GM21360 (cell line): ENCODE results near the gene NHERF1.

Experiments
- ATAC-seq: cut with Tn5 transposase; IDR thresholded peaks from one replicate; pipeline ENCODE4 v1.9.1; 2021; ENCODE audit warnings: mild to moderate bottlenecking, moderate library complexity; ENCODE audit not compliant: unreplicated experiment

NHERF1 gene

GRCh38 chr17:74732042-74732867 lies 16.2 kb upstream of the NHERF1 start:
- ATAC-seq = no peak

- ATAC-seq = no peak
Measured at GRCh38 chr17:74733365-74734122, 14.9 kb upstream of the NHERF1 start.

- no peak for ATAC-seq
Measured at GRCh38 chr17:74734256-74734655, 14.2 kb upstream of the NHERF1 start.

- no peak for ATAC-seq
Measured at GRCh38 chr17:74736513-74737298, 11.7 kb upstream of the NHERF1 start, which contains the start of gene RAB37. Gene RAB37 (plus strand): TSS chr17:74737256. CDS start chr17:74737273, 17 bp downstream.

DNA sequence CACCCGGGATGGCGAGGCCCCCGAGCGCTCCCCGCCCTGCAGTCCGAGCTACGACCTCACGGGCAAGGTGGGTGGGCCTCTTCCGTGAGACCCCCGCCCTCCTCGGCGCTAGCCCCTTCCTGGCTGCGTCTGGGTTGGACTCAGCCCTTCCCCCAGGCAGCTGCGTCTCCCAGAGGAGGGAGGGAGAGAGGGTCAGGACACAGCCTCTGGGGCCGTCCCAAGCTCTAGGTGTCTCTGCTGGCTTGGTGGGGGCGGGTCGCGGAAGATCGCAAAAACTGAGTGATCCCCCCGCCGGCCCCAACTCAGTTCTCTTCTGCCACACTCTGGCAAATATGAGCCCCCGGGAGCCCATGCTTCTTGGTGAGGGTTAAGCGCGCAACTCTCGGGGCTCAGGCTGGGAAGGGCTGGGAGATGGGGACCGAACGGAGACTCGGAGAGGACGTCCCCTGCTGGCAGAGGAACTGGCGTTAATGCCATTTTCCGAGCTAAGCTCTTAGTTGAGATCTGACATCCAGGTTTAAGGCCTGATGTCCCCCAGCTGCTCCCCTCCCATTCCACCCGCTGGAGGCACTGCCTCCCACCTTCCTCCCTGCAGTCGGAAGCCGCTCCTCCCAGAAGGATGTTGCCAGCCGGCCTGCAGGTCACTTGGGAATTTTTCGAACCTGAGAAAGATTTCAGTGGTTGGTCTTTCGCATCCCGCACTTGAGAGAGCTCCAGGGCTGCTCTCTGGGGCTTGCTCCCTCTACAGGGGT lies 11.0 kb upstream of the NHERF1 start:
- no peak for ATAC-seq

GRCh38 chr17:74738051-74738996 lies 10.1 kb upstream of the NHERF1 start:
- no peak for ATAC-seq

- ATAC-seq = no peak
Measured at GRCh38 chr17:74739227-74739831, 9.1 kb upstream of the NHERF1 start.

DNA sequence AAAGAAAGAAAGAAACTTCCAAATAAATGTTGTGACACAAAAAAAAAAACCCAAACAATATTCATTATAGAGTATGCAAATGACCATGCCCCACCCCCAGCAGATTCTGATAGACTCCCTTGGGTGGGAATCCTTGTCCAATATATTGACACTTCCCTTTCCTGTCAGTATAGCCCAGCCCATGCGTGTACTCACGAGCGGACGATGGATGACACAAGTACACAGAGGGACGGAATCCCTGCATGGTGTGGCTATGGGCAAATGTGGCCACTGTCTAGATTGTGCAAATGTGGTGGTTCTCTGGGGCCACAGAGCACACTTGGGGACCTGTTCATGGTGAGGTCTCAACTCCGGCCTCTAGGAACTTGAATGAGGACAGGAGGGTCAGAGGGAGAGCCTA lies 8.3 kb upstream of the NHERF1 start:
- no peak for ATAC-seq

DNA sequence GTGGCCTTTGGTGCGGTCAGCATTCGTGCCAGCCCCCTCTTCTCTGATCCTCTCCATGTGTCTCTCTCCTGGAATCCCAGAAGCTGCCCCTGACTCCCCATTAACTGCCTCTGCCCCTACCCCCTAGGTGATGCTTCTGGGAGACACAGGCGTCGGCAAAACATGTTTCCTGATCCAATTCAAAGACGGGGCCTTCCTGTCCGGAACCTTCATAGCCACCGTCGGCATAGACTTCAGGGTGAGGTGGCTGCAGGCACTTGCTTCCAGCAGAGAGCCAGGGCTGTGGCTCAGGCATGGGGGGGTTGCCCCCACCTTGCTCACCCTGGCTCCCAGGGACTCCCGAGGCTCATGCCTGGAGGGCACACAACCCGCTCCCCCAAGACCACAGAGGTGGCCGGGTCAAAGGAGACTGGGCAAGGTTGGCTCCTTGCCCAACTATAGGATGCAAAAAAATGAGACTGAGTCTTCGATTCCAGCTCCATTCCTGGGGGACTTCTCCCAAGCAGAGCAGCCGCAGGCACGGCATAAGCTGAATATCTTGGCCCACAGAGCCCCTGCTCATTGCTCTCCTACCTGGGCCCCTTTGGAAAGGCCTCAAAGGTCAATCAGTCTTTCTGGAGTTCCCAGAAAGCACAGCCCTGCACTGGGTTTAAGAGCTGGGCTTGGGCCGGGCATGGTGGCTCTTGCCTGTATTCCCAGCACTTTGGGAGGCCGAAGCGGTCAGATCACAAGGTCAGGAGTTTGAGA lies 7.6 kb upstream of the NHERF1 start:
- ATAC-seq = no peak

- no peak for ATAC-seq
Measured at GRCh38 chr17:74742153-74742515, 6.3 kb upstream of the NHERF1 start.

- ATAC-seq = no peak
Measured at GRCh38 chr17:74742978-74743545, 5.4 kb upstream of the NHERF1 start.

GRCh38 chr17:74743755-74744154 lies 4.7 kb upstream of the NHERF1 start:
- ATAC-seq = no peak

GRCh38 chr17:74744349-74744713 lies 4.1 kb upstream of the NHERF1 start:
- ATAC-seq = no peak

- ATAC-seq = no peak
Measured at GRCh38 chr17:74744714-74745547, 3.5 kb upstream of the NHERF1 start.

GRCh38 chr17:74745548-74746177 lies 2.8 kb upstream of the NHERF1 start:
- ATAC-seq = no peak

GRCh38 chr17:74746376-74746775 lies 2.1 kb upstream of the NHERF1 start:
- no peak for ATAC-seq

GRCh38 chr17:74746922-74747321 lies 1.5 kb upstream of the NHERF1 start:
- ATAC-seq = no peak
